SK-N-SH treated with all-trans-retinoic acid at 6 μM for 48 hours (cell line): ENCODE data around the gene MITD1.
A peak's percentile ranks its signal among the peaks of the same experiment; 100 is the strongest.

ENCODE experiments used
- ATAC-seq: fragments of 200-7000 bp; cut with Tn5 transposase; 3 replicates; pipeline ENCODE4 v1.9.1; 2020; ENCODE audit warnings: mild to moderate bottlenecking, moderate library complexity
- ARNTL ChIP-seq: fragments of 450-650 bp; formaldehyde crosslinking; IDR thresholded peaks from 2 replicates; pipeline ENCODE4 v1.5.0; 2020; ENCODE audit warnings: low read depth, mild to moderate bottlenecking, moderate library complexity, borderline replicate concordance
- BACH2 ChIP-seq: fragments of 250-450 bp; sonication (Bioruptor Pico); IDR thresholded peaks from 2 replicates; pipeline ENCODE4 v1.9.0; 2021; ENCODE audit warnings: mild to moderate bottlenecking, borderline replicate concordance
- CSDC2 ChIP-seq: fragments of 250-450 bp; sonication (Bioruptor Pico); IDR thresholded peaks from 2 replicates; pipeline ENCODE4 v1.5.0; 2020; ENCODE audit warnings: mild to moderate bottlenecking, moderate library complexity
- ESRRG ChIP-seq: fragments of 250-450 bp; sonication (Bioruptor Pico); IDR thresholded peaks from 2 replicates; pipeline ENCODE4 v1.6.1; 2021; ENCODE audit warnings: mild to moderate bottlenecking
- GLIS3 ChIP-seq: fragments of 250-450 bp; sonication (Bioruptor Pico); IDR thresholded peaks from 2 replicates; pipeline ENCODE4 v1.5.0; 2020; ENCODE audit warnings: mild to moderate bottlenecking, moderate library complexity
- ISL1 ChIP-seq: fragments of 250-450 bp; sonication (Bioruptor Pico); IDR thresholded peaks from 2 replicates; pipeline ENCODE4 v2.1.2; 2022; ENCODE audit warnings: mild to moderate bottlenecking, moderate library complexity
- OSR1 ChIP-seq: fragments of 250-450 bp; sonication (Bioruptor Pico); IDR thresholded peaks from 2 replicates; pipeline ENCODE4 v1.8.0; 2022; ENCODE audit warnings: moderate library complexity, mild to moderate bottlenecking, inconsistent platforms
- PPARA ChIP-seq: fragments of 250-450 bp; sonication (Bioruptor Pico); IDR thresholded peaks from 2 replicates; pipeline ENCODE4 v1.5.0; 2020; ENCODE audit warnings: mild to moderate bottlenecking, borderline replicate concordance
- RARB ChIP-seq: fragments of 250-450 bp; sonication (Bioruptor Pico); IDR thresholded peaks from 2 replicates; pipeline ENCODE4 v1.8.0; 2021; ENCODE audit warnings: mild to moderate bottlenecking, moderate library complexity
- SNAI2 ChIP-seq: fragments of 250-450 bp; sonication (Bioruptor Pico); IDR thresholded peaks from 2 replicates; pipeline ENCODE4 v1.5.0; 2020; ENCODE audit warnings: mild to moderate bottlenecking, moderate library complexity
- TCF4 ChIP-seq: fragments of 250-450 bp; sonication (Bioruptor Pico); IDR thresholded peaks from 2 replicates; pipeline ENCODE4 v1.8.0; 2021; ENCODE audit warnings: mild to moderate bottlenecking, moderate library complexity, borderline replicate concordance
- TOX ChIP-seq: fragments of 250-450 bp; sonication (Bioruptor Pico); IDR thresholded peaks from 2 replicates; pipeline ENCODE4 v1.8.0; 2021; ENCODE audit warnings: mild to moderate bottlenecking, moderate library complexity, borderline replicate concordance
- ZC3H10 ChIP-seq: fragments of 250-450 bp; sonication (Bioruptor Pico); IDR thresholded peaks from 2 replicates; pipeline ENCODE4 v1.5.1; 2021; ENCODE audit warnings: mild to moderate bottlenecking, moderate library complexity
- ZFP3 ChIP-seq: fragments of 250-450 bp; sonication (Bioruptor Pico); IDR thresholded peaks from 2 replicates; pipeline ENCODE4 v1.5.0; 2020; ENCODE audit warnings: mild to moderate bottlenecking, moderate library complexity
- ZFP30 ChIP-seq: fragments of 450-650 bp; formaldehyde crosslinking; IDR thresholded peaks from 2 replicates; pipeline ENCODE4 v1.5.0; 2022; ENCODE audit warnings: mild to moderate bottlenecking, moderate library complexity
- ZNF565 ChIP-seq: fragments of 450-650 bp; formaldehyde crosslinking; conservative IDR thresholded peaks from 2 replicates; pipeline ENCODE4 v1.5.0; 2020; ENCODE audit warnings: low read depth, mild to moderate bottlenecking, moderate library complexity
- ZNF70 ChIP-seq: fragments of 450-650 bp; formaldehyde crosslinking; IDR thresholded peaks from 2 replicates; pipeline ENCODE4 v1.5.0; 2020; ENCODE audit warnings: mild to moderate bottlenecking, moderate library complexity
- ZNF8 ChIP-seq: fragments of 450-650 bp; formaldehyde crosslinking; IDR thresholded peaks from 2 replicates; pipeline ENCODE4 v1.5.0; 2020; ENCODE audit warnings: mild to moderate bottlenecking, moderate library complexity
- TF ChIP-seq, protein P1 (sequence below): fragments of 250-450 bp; sonication (Bioruptor Pico); IDR thresholded peaks from 2 replicates; pipeline ENCODE4 v1.8.0; 2020; ENCODE audit warnings: mild to moderate bottlenecking, moderate library complexity, borderline replicate concordance
- TF ChIP-seq, protein P2 (sequence below): fragments of 250-450 bp; sonication (Bioruptor Pico); IDR thresholded peaks from 2 replicates; pipeline ENCODE4 v1.8.0; 2021; ENCODE audit warnings: low read depth, mild to moderate bottlenecking, moderate library complexity, borderline replicate concordance
- TF ChIP-seq, protein P3 (sequence below): fragments of 250-450 bp; sonication (Bioruptor Pico); IDR thresholded peaks from 2 replicates; pipeline ENCODE4 v1.5.1; 2021; ENCODE audit warnings: mild to moderate bottlenecking, moderate library complexity
- TF ChIP-seq, protein P4 (sequence below): fragments of 250-450 bp; sonication (Bioruptor Pico); IDR thresholded peaks from 2 replicates; pipeline ENCODE4 v1.5.1; 2020; ENCODE audit warnings: low read depth, mild to moderate bottlenecking, moderate library complexity
- TF ChIP-seq, protein P5 (sequence below): fragments of 250-450 bp; sonication (Bioruptor Pico); IDR thresholded peaks from 2 replicates; pipeline ENCODE4 v1.5.0; 2020; ENCODE audit warnings: mild to moderate bottlenecking, moderate library complexity

The MITD1 gene

DNA sequence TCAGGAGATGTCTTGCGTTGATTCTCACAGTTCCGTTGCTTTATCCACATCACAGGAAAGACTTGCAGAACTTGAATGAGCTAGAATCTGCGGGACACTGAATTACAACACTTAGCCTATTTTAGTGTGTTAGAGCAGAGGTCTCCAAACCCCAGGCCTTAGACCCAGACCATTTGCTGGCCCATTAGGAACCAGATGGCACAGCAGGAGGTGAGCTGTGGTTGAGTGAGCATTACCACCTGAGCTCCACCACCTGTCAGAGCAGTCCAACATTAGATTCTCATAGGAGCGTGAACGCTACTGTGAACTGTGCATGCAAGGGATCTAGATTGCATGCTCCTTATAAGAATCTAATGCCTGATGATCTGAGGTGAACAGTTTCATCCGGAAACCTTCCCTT lies 4.0 kb upstream of the MITD1 start:
- no peak for ATAC-seq
- TF ChIP-seq, protein P1, sequence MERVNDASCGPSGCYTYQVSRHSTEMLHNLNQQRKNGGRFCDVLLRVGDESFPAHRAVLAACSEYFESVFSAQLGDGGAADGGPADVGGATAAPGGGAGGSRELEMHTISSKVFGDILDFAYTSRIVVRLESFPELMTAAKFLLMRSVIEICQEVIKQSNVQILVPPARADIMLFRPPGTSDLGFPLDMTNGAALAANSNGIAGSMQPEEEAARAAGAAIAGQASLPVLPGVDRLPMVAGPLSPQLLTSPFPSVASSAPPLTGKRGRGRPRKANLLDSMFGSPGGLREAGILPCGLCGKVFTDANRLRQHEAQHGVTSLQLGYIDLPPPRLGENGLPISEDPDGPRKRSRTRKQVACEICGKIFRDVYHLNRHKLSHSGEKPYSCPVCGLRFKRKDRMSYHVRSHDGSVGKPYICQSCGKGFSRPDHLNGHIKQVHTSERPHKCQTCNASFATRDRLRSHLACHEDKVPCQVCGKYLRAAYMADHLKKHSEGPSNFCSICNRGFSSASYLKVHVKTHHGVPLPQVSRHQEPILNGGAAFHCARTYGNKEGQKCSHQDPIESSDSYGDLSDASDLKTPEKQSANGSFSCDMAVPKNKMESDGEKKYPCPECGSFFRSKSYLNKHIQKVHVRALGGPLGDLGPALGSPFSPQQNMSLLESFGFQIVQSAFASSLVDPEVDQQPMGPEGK (CRISPR knock-in tag), result no peak
- TF ChIP-seq, protein P2, sequence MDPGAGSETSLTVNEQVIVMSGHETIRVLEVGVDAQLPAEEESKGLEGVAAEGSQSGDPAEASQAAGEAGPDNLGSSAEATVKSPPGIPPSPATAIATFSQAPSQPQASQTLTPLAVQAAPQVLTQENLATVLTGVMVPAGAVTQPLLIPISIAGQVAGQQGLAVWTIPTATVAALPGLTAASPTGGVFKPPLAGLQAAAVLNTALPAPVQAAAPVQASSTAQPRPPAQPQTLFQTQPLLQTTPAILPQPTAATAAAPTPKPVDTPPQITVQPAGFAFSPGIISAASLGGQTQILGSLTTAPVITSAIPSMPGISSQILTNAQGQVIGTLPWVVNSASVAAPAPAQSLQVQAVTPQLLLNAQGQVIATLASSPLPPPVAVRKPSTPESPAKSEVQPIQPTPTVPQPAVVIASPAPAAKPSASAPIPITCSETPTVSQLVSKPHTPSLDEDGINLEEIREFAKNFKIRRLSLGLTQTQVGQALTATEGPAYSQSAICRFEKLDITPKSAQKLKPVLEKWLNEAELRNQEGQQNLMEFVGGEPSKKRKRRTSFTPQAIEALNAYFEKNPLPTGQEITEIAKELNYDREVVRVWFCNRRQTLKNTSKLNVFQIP, result no peak
- TF ChIP-seq ISL1 (CRISPR knock-in tag) (no peak), ESRRG (CRISPR knock-in tag) (no peak), SNAI2 (no peak), ZFP3 (CRISPR knock-in tag) (no peak), ZNF70 (CRISPR knock-in tag) (no peak)
- TF ChIP-seq, all 23 proteins: peak for 0

DNA sequence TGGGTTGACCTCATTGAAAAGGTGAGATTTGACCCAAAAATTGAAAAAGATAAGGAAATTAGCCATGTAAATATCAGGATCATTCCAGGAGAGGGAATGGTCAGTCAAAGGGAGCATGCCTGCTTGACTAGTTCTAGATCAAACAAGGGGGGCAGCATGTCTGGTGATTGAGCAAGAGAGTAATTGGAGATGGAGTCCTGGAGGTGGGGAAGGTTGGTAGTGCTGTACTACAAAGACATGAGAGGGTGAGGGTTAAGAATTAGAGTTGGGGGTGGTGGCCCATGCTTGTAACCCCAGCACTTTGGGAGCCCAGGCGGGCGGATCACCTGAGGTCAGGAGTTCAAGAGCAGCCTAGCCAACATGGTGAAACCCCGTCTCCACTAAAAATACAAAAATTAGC lies 2.2 kb upstream of the MITD1 start:
- no peak for TF ChIP-seq OSR1 (CRISPR knock-in tag)
- no peak for TF ChIP-seq ISL1 (CRISPR knock-in tag)
- TF ChIP-seq TOX, result no peak
- TF ChIP-seq, protein P1 (CRISPR knock-in tag), result no peak
- no peak for TF ChIP-seq ESRRG (CRISPR knock-in tag)
- TF ChIP-seq ZC3H10 (CRISPR knock-in tag), result no peak
- TF ChIP-seq, protein P3, sequence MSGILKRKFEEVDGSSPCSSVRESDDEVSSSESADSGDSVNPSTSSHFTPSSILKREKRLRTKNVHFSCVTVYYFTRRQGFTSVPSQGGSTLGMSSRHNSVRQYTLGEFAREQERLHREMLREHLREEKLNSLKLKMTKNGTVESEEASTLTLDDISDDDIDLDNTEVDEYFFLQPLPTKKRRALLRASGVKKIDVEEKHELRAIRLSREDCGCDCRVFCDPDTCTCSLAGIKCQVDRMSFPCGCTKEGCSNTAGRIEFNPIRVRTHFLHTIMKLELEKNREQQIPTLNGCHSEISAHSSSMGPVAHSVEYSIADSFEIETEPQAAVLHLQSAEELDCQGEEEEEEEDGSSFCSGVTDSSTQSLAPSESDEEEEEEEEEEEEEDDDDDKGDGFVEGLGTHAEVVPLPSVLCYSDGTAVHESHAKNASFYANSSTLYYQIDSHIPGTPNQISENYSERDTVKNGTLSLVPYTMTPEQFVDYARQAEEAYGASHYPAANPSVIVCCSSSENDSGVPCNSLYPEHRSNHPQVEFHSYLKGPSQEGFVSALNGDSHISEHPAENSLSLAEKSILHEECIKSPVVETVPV (CRISPR knock-in tag), result no peak
- no peak for TF ChIP-seq TCF4 (CRISPR knock-in tag)
- TF ChIP-seq SNAI2, result no peak
- TF ChIP-seq ZFP30, result no peak
- TF ChIP-seq PPARA (CRISPR knock-in tag), result no peak
- TF ChIP-seq CSDC2 (CRISPR knock-in tag), result no peak
- TF ChIP-seq, protein P4, sequence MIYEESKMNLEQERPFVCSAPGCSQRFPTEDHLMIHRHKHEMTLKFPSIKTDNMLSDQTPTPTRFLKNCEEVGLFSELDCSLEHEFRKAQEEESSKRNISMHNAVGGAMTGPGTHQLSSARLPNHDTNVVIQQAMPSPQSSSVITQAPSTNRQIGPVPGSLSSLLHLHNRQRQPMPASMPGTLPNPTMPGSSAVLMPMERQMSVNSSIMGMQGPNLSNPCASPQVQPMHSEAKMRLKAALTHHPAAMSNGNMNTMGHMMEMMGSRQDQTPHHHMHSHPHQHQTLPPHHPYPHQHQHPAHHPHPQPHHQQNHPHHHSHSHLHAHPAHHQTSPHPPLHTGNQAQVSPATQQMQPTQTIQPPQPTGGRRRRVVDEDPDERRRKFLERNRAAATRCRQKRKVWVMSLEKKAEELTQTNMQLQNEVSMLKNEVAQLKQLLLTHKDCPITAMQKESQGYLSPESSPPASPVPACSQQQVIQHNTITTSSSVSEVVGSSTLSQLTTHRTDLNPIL, result no peak
- TF ChIP-seq ARNTL (CRISPR knock-in tag), result no peak
- no peak for TF ChIP-seq ZNF565 (CRISPR knock-in tag)
- no peak for TF ChIP-seq GLIS3
- no peak for TF ChIP-seq BACH2 (CRISPR knock-in tag)
- no peak for ATAC-seq

DNA sequence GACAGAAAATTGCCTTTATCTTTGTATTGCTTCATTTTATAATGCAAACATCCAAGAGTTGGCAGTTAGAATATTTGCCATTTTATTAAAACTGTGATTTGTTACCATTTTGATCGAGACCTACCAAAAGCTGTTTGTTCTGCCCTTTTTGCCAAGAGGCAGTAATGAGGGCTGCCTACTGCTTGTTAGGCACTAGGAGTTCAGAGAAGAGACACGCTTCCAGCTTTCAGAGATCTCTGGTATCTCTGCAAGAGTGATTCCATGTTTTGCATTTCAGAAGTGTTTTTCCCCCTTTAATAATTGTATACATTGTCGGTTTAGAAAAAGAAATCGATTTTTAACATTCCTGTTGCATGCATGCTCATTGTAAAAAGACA lies 754 bp upstream of the MITD1 start:
- TF ChIP-seq ZNF8 (CRISPR knock-in tag), result no peak
- TF ChIP-seq, protein P1 (CRISPR knock-in tag), result no peak
- TF ChIP-seq BACH2 (CRISPR knock-in tag), result no peak
- TF ChIP-seq OSR1 (CRISPR knock-in tag), result no peak
- TF ChIP-seq ZFP30, result no peak
- no peak for TF ChIP-seq SNAI2
- TF ChIP-seq ZC3H10 (CRISPR knock-in tag), result no peak
- TF ChIP-seq, protein P5, sequence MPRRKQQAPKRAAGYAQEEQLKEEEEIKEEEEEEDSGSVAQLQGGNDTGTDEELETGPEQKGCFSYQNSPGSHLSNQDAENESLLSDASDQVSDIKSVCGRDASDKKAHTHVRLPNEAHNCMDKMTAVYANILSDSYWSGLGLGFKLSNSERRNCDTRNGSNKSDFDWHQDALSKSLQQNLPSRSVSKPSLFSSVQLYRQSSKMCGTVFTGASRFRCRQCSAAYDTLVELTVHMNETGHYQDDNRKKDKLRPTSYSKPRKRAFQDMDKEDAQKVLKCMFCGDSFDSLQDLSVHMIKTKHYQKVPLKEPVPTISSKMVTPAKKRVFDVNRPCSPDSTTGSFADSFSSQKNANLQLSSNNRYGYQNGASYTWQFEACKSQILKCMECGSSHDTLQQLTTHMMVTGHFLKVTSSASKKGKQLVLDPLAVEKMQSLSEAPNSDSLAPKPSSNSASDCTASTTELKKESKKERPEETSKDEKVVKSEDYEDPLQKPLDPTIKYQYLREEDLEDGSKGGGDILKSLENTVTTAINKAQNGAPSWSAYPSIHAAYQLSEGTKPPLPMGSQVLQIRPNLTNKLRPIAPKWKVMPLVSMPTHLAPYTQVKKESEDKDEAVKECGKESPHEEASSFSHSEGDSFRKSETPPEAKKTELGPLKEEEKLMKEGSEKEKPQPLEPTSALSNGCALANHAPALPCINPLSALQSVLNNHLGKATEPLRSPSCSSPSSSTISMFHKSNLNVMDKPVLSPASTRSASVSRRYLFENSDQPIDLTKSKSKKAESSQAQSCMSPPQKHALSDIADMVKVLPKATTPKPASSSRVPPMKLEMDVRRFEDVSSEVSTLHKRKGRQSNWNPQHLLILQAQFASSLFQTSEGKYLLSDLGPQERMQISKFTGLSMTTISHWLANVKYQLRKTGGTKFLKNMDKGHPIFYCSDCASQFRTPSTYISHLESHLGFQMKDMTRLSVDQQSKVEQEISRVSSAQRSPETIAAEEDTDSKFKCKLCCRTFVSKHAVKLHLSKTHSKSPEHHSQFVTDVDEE, result no peak
- TF ChIP-seq ESRRG (CRISPR knock-in tag), result no peak
- TF ChIP-seq ZNF70 (CRISPR knock-in tag), result no peak
- no peak for TF ChIP-seq ISL1 (CRISPR knock-in tag)
- no peak for TF ChIP-seq ZFP3 (CRISPR knock-in tag)
- TF ChIP-seq, protein P2, result no peak
- TF ChIP-seq TOX, result no peak
- no peak for TF ChIP-seq RARB (CRISPR knock-in tag)
- TF ChIP-seq, all 23 proteins: peak for 0
- peak; percentile 49 for ATAC-seq
